Tibial nerve (tissue), 3 donors: ENCODE results near the gene ELMO3.

Source experiments
- CTCF ChIP-seq, 5 experiments: fragments of 200-600 bp in 3 of 5; fragments of 450-650 bp in 2 of 5; sonication (generic) in 3 of 5; IDR thresholded peaks; one replicate each; pipeline ENCODE4 v1.5.1; 2016 to 2019; ENCODE audit warnings: antibody characterized with exemption in 5 of 5, mild to moderate bottlenecking in 3 of 5, moderate library complexity in 2 of 5
- POLR2A ChIP-seq, 2 donors: fragments of 450-650 bp; IDR thresholded peaks; one replicate each; pipeline ENCODE4 v1.6.1; 2017; ENCODE audit warnings: antibody characterized with exemption in 2 of 2, mild to moderate bottlenecking in 2 of 2, moderate library complexity in 2 of 2

- TF ChIP-seq CTCF (IDR thresholded peaks at IDR 0.05): no peak
- no peak for TF ChIP-seq POLR2A (IDR thresholded peaks at IDR 0.05)
Measured at GRCh38 chr16:67248073-67248400, 49.1 kb downstream of the ELMO3 start.
